ENCODE results near the gene NT5C2. TPM values are rescaled to one million over a fixed set of nuclear protein-coding genes. Genes with fewer than 3 reads are reported as not detected.
"Not testable (repeated sequence)": the region's sequence is repeated elsewhere in the genome, so short reads cannot be mapped to it uniquely, and the experiment has no call there.

NT5C2 gene
- total RNA-seq, 1 donor from 2014 or later = 113 TPM

DNA sequence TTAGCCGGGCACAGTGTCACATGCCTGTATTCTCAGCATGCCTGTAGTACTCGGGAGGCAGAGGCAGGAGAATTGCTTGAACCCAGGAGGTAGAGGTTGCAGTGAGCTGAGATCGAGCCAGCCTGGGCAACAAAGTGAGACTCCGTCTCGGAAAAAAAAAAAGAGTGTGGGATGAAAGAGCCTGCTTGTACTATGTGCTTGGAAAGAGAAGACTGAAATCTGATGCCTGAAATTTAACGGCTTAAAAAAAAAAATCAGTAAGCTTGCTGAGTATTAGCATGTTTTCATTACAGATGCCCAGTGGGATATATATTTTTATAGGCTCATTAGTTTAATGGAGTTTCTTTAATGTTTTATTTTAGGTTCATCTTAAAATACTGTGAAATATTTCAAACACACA lies 4.2 kb downstream of the NT5C2 start:
- Histone ChIP-seq H3K4me2 (ENCODE audit: low read length) (no peak overlapping the region), H3K79me2 (ENCODE audit: insufficient read depth, low read length) (peaks cover 88% of the 10 kb centered on the region), H3K4me3 (ENCODE audit: insufficient read depth, low read depth, low read length) (no peak overlapping the region), H3K36me3 (ENCODE audit: insufficient read depth, low read length) (no peaks in the 10 kb centered on the region), H2AFZ (ENCODE audit: low read depth, low read length) (no peak overlapping the region), H3K4me1 (ENCODE audit: insufficient read depth, low read length) (peaks cover 10% of the 10 kb centered on the region), H3K27ac (ENCODE audit: low read depth, low read length) (no peak overlapping the region), H3K9me3 (ENCODE audit: insufficient read depth, low read depth, low read length) (no peaks in the 10 kb centered on the region), H3K9ac (ENCODE audit: low read length) (no peak overlapping the region), H4K20me1 (ENCODE audit: insufficient read depth, low read length) (peaks cover 72% of the 10 kb centered on the region), H3K27me3 (ENCODE audit: insufficient read depth, low read length) (no peaks in the 10 kb centered on the region)
- Mint-ChIP-seq H3K36me3 (ENCODE audit: low read depth, unreplicated experiment) (no peaks in the 10 kb centered on the region), H3K27ac (ENCODE audit: unreplicated experiment) (no peak overlapping the region), H3K9me3 (ENCODE audit: unreplicated experiment) (no peaks in the 10 kb centered on the region), H3K27me3 (ENCODE audit: low read depth, unreplicated experiment) (no peaks in the 10 kb centered on the region), H3K4me3 (ENCODE audit: unreplicated experiment) (no peak overlapping the region), H3K4me1 (ENCODE audit: low read depth, unreplicated experiment) (peaks cover 14% of the 10 kb centered on the region)
- FAIRE-seq (no peak), DNase-seq (ENCODE audit: low read depth) (no peak)
- no peak for TF ChIP-seq EZH2 (IDR thresholded peaks at IDR 0.05; ENCODE audit: insufficient read depth, low read length)
- TF ChIP-seq, protein P1, sequence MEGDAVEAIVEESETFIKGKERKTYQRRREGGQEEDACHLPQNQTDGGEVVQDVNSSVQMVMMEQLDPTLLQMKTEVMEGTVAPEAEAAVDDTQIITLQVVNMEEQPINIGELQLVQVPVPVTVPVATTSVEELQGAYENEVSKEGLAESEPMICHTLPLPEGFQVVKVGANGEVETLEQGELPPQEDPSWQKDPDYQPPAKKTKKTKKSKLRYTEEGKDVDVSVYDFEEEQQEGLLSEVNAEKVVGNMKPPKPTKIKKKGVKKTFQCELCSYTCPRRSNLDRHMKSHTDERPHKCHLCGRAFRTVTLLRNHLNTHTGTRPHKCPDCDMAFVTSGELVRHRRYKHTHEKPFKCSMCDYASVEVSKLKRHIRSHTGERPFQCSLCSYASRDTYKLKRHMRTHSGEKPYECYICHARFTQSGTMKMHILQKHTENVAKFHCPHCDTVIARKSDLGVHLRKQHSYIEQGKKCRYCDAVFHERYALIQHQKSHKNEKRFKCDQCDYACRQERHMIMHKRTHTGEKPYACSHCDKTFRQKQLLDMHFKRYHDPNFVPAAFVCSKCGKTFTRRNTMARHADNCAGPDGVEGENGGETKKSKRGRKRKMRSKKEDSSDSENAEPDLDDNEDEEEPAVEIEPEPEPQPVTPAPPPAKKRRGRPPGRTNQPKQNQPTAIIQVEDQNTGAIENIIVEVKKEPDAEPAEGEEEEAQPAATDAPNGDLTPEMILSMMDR (IDR thresholded peaks at IDR 0.05; ENCODE audit: insufficient read depth, low read depth, low read length) = no peak

DNA sequence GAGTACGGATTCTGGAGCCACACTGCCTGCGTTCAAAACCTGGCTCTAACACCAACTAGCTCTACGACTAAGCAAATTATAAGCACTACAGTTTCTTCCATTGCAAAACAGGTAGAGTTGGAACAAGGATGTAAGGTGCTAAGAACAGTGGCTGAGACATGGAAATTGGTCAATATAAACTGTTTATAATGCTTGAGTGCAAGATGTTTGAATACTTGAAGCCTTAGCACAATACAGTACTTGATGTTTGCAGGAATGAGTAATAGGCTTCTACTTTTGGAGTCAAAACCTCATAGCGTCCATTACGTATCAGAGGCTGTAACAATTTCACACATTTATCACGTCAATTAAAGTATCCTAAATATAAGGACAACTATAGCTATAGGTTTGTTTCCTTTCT lies 6.9 kb downstream of the NT5C2 start:
- H3K27me3 Mint-ChIP-seq (ENCODE audit: low read depth, unreplicated experiment) = no peaks in the 10 kb centered on the region
- no peak overlapping the region for H3K4me3 ChIP-seq (ENCODE audit: insufficient read depth, low read depth, low read length)
- no peak overlapping the region for H3K27ac Mint-ChIP-seq (ENCODE audit: unreplicated experiment)
- H3K4me1 Mint-ChIP-seq (ENCODE audit: low read depth, unreplicated experiment) = peaks cover 19% of the 10 kb centered on the region
- FAIRE-seq (peak; percentile 68), DNase-seq (ENCODE audit: low read depth) (no peak)
- no peaks in the 10 kb centered on the region for H3K4me1 ChIP-seq (ENCODE audit: insufficient read depth, low read length)
- H4K20me1 ChIP-seq (ENCODE audit: insufficient read depth, low read length) = peaks cover 75% of the 10 kb centered on the region
- no peaks in the 10 kb centered on the region for H3K9me3 ChIP-seq (ENCODE audit: insufficient read depth, low read depth, low read length)
- H3K79me2 ChIP-seq (ENCODE audit: insufficient read depth, low read length) = peaks cover 98% of the 10 kb centered on the region
- H3K36me3 Mint-ChIP-seq (ENCODE audit: low read depth, unreplicated experiment) = no peaks in the 10 kb centered on the region
- no peak overlapping the region for H3K9ac ChIP-seq (ENCODE audit: low read length)
- no peak overlapping the region for H2AFZ ChIP-seq (ENCODE audit: low read depth, low read length)
- TF ChIP-seq EZH2 (IDR thresholded peaks at IDR 0.05; ENCODE audit: insufficient read depth, low read length) = no peak
- TF ChIP-seq, protein P1 (IDR thresholded peaks at IDR 0.05; ENCODE audit: insufficient read depth, low read depth, low read length) = no peak
- no peaks in the 10 kb centered on the region for H3K27me3 ChIP-seq (ENCODE audit: insufficient read depth, low read length)
- H3K4me2 ChIP-seq (ENCODE audit: low read length) = no peak overlapping the region
- no peaks in the 10 kb centered on the region for H3K9me3 Mint-ChIP-seq (ENCODE audit: unreplicated experiment)
- H3K27ac ChIP-seq (ENCODE audit: low read depth, low read length) = no peak overlapping the region
- no peak overlapping the region for H3K4me3 Mint-ChIP-seq (ENCODE audit: unreplicated experiment)
- no peaks in the 10 kb centered on the region for H3K36me3 ChIP-seq (ENCODE audit: insufficient read depth, low read length)

DNA sequence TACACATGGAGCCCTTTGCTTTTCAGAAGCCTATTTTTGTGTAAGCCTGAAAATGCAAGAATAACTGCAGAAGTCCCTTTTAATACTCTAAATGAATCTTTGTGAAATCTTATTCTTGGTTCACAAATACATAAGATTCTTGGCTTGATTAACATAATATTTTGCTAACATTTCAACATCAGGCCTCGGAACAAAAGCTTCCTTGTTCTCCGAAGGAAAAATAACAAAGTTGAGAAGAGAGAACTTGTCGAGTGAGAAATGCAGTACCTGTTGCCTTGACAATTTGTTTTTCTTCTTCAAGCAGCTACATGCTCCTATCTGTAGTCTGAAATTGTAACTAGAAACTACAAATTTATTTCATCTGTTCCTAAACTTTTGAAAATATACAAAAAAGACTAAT lies 8.5 kb downstream of the NT5C2 start:
- Histone ChIP-seq H4K20me1 (ENCODE audit: insufficient read depth, low read length) (peaks cover 72% of the 10 kb centered on the region), H3K4me3 (ENCODE audit: insufficient read depth, low read depth, low read length) (no peak overlapping the region), H3K79me2 (ENCODE audit: insufficient read depth, low read length) (peaks cover 98% of the 10 kb centered on the region), H3K9ac (ENCODE audit: low read length) (no peak overlapping the region), H3K36me3 (ENCODE audit: insufficient read depth, low read length) (peaks cover 7% of the 10 kb centered on the region), H3K4me1 (ENCODE audit: insufficient read depth, low read length) (no peaks in the 10 kb centered on the region), H3K27ac (ENCODE audit: low read depth, low read length) (no peak overlapping the region), H3K9me3 (ENCODE audit: insufficient read depth, low read depth, low read length) (no peaks in the 10 kb centered on the region), H3K4me2 (ENCODE audit: low read length) (peak overlapping the region; percentile 32), H2AFZ (ENCODE audit: low read depth, low read length) (no peak overlapping the region), H3K27me3 (ENCODE audit: insufficient read depth, low read length) (no peaks in the 10 kb centered on the region)
- H3K4me3 Mint-ChIP-seq (ENCODE audit: unreplicated experiment) = no peak overlapping the region
- H3K9me3 Mint-ChIP-seq (ENCODE audit: unreplicated experiment) = no peaks in the 10 kb centered on the region
- H3K36me3 Mint-ChIP-seq (ENCODE audit: low read depth, unreplicated experiment) = no peaks in the 10 kb centered on the region
- no peak for FAIRE-seq
- H3K27me3 Mint-ChIP-seq (ENCODE audit: low read depth, unreplicated experiment) = no peaks in the 10 kb centered on the region
- TF ChIP-seq EZH2 (IDR thresholded peaks at IDR 0.05; ENCODE audit: insufficient read depth, low read length) = no peak
- TF ChIP-seq, protein P1 (IDR thresholded peaks at IDR 0.05; ENCODE audit: insufficient read depth, low read depth, low read length) = no peak
- no peak overlapping the region for H3K27ac Mint-ChIP-seq (ENCODE audit: unreplicated experiment)
- peaks cover 18% of the 10 kb centered on the region for H3K4me1 Mint-ChIP-seq (ENCODE audit: low read depth, unreplicated experiment)
- no peak for DNase-seq (ENCODE audit: low read depth)

DNA sequence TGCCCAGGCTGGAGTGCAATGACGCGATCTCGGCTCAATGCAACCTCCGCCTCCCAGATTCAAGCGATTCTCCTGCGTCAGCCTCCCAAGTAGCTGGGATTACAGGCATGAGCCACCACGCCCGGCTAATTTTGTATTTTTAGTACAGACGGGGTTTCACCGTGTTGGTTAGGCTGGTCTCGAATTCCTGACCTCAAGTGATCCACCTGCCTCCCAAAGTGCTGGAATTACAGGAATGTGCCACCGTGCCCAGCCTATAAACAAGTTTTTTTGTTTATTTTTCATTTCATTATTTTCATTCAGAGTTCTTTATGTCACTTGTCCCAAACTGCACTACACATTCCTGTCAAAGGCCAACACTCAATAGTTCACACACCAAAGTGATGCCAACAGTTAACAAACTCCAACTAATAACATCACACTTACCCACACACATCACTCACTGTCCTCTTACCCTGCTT lies 9.1 kb downstream of the NT5C2 start:
- H3K9ac ChIP-seq (ENCODE audit: low read length); H3K27me3 Mint-ChIP-seq (ENCODE audit: low read depth, unreplicated experiment); H3K36me3 Mint-ChIP-seq (ENCODE audit: low read depth, unreplicated experiment); H3K27ac ChIP-seq (ENCODE audit: low read depth, low read length); H3K4me3 ChIP-seq (ENCODE audit: insufficient read depth, low read depth, low read length); H3K4me1 ChIP-seq (ENCODE audit: insufficient read depth, low read length); H3K27ac Mint-ChIP-seq (ENCODE audit: unreplicated experiment); H3K27me3 ChIP-seq (ENCODE audit: insufficient read depth, low read length); H3K4me3 Mint-ChIP-seq (ENCODE audit: unreplicated experiment); DNase-seq (ENCODE audit: low read depth); H3K9me3 Mint-ChIP-seq (ENCODE audit: unreplicated experiment); H3K9me3 ChIP-seq (ENCODE audit: insufficient read depth, low read depth, low read length); H2AFZ ChIP-seq (ENCODE audit: low read depth, low read length); FAIRE-seq; H3K36me3 ChIP-seq (ENCODE audit: insufficient read depth, low read length): not testable (repeated sequence)
- Histone ChIP-seq H3K79me2 (ENCODE audit: insufficient read depth, low read length) (peaks cover 97% of the 10 kb centered on the region), H3K4me2 (ENCODE audit: low read length) (peak overlapping the region; percentile 32), H4K20me1 (ENCODE audit: insufficient read depth, low read length) (peaks cover 72% of the 10 kb centered on the region)
- H3K4me1 Mint-ChIP-seq (ENCODE audit: low read depth, unreplicated experiment) = peaks cover 18% of the 10 kb centered on the region
